CD1c-positive myeloid dendritic cell (primary cell): ENCODE data around the gene TLE3.
A peak's percentile ranks its signal among the peaks of the same experiment; 100 is the strongest.
"Not testable (repeated sequence)": the region's sequence is repeated elsewhere in the genome, so short reads cannot be mapped to it uniquely, and the experiment has no call there.

ENCODE experiments used
- DNase-seq: peaks from one replicate; pipeline ENCODE4 v3.0.0-alpha.2; 2016; ENCODE audit errors: extremely low spot score

Gene TLE3

GRCh38 chr15:70126362-70126761 is 28.6 kb upstream of the TLE3 start:
- DNase-seq: no peak

DNA sequence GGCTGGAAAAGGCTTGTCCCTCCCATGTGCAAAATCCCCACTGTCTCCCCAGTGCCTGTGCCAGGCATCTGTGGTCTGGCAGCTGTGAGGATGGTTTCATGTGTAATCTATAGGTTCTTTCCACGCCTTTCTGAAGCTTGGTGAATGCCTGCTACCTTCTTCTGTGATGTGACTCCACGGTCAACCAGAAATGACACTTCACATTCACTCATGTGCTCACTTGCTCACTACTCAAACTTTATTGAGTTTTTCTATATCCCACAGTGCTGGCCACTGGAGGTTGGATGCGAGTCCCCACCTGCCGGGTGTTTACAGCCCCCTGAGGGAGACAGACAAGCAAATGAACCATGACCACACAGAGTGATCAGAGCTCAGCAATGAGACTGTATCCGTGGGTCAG is 27.9 kb upstream of the TLE3 start:
- no peak for DNase-seq

GRCh38 chr15:70121624-70122302 is 24.0 kb upstream of the TLE3 start:
- DNase-seq: no peak

DNA sequence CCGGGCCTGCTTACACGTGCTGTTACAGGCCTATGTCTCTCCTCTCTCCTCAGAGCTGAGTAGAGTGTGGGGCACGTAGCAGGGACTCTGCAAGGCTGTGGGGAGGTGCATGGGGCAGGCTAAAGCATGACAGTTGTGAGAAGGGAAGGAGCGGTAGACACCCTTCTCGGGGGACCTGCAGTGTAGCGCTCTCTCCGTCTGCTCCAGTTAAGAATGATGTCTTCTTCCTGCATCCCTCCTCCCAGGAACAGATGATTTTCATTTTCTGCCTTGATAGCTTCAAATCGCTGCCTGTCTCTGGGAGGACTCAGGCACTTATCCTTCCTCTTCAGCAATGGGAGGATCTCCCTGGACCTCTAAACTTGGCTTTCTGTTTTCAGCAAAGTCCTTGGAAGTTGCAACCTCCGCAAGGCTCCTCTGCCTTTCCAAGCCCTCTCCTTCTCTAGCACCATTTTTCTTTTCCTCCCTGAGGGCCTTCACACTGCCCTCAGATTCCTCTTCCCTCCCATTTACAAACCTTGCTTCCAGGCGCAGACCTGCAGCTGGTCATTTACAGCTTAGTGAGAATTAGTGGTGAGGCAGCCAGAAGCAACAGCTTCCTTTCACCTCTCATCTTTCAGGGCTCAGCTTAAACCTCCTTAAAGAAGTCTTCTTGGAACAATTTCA is 23.4 kb upstream of the TLE3 start:
- no peak for DNase-seq

GRCh38 chr15:70119911-70120508 is 22.3 kb upstream of the TLE3 start:
- no peak for DNase-seq

DNA sequence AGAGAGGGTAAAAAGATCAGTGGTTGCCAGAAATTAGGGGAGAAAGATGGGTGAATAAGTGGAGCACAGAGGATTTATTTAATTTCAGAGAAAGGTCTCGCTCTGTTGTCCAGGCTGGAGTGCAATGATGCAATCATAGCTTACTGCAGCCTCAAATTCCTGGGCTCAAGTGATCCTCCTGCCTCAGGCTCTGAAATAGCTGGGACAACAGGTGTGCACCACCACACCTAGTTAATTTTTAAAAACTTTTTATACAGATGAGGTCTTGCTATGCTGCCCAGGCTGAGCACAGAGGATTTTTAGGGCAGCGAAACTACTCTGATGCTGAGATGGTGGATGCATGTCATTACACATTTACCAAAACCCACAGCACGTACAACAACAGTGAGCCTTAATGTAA is 20.9 kb upstream of the TLE3 start:
- no peak for DNase-seq

- no peak for DNase-seq
Observed at GRCh38 chr15:70116317-70116716, 18.6 kb upstream of the TLE3 start.

DNA sequence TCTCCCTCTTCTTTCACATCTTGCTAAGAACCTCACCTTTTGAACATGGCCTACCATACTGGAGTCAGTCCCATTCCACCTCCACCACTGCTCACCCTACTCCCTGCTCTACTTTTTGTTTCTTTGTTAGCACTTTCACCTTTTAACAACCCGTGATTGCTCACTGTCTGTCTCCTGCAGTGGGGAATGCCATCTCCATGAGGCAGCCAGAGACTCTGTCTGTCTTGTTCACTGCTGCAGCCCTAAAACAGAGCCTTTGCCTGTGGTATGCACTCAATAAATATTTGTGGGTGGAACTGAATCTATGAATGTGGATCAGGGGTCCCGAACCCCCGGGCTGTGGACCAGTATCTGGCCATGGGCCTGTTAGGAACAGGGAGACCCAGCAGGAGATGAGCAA is 16.5 kb upstream of the TLE3 start:
- DNase-seq: no peak

DNA sequence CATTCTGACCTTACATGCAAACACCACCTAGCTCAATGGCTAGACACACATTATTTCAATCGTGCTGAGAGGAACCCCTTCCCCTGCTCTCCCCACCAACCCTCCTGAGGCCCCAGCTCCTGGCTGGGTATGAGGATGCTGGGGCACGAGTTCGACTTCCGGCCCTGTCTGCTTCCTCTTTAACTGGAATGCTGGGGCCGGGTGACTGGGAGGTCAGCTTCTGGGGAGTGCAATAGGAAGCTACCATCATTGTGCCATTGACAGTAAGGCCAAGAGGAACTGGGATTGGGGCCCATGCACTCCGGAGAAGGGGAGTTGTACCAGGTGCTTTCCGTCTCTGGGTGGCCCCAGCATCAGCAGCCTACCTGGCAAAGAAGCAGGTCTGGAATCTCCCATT is 15.6 kb upstream of the TLE3 start:
- DNase-seq: peak; percentile 91

GRCh38 chr15:70112572-70113303 is 15.0 kb upstream of the TLE3 start:
- not testable (repeated sequence) for DNase-seq

GRCh38 chr15:70112074-70112395 is 14.3 kb upstream of the TLE3 start:
- DNase-seq: no peak

DNA sequence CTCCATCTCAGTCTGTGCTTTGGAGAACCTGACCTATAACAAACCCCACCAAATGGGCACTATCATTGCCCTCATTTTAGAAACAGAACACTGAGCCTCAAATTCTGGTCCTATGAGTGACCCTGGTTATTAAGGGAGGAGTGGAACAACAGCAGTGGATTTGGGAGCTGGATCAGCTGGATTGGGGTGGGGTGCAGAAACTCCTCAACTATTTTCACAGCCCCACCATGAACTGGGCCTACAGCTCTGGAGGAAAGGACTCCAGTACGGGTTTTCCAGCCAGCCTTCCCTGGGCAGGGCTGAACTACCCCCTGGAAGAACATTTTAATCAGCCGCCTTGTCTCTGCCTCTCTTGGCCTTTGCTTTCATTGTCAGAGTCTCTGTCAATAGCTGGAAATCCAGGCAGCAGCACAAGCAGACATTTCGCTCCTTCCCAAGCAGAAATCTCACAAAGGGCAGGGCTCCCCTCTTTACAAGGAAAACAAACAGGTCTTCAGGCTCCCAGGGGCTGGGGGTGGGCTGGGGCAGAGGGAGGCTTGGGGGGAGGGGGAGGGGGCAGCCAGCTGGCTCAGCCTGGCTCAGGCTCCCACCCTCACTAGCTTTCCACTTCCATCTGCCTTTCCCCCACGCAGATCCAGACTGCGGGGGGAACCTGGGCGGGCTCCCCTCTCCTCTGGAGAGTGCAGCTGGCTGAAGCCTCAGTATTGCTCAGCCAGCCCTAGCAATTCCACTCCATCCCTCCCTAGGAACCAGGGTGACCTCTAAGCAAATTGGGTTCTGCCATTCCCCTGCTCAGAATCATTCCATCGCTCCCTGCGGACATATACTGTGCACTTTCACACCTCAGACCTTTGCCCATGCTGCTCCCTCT is 13.7 kb upstream of the TLE3 start:
- DNase-seq: no peak

DNA sequence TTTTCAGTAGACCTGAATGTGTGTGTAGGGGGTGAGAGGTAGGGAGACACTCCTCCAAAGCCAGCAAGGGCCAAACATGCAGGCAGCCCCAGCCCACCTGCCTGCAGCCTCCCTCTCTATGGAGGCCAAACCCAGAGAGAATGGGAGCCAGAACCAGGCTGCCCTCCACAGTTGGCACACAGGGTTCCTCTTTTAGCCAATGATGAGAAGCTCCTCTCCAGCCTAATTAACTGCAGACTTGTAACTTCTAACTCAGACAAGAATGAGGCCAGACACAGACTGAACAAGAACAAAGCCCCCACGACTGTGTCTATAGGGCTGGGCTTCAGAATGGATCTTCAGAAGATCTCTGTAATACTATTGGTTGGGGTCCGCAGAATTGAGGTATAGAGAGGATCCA is 12.3 kb upstream of the TLE3 start:
- no peak for DNase-seq

DNA sequence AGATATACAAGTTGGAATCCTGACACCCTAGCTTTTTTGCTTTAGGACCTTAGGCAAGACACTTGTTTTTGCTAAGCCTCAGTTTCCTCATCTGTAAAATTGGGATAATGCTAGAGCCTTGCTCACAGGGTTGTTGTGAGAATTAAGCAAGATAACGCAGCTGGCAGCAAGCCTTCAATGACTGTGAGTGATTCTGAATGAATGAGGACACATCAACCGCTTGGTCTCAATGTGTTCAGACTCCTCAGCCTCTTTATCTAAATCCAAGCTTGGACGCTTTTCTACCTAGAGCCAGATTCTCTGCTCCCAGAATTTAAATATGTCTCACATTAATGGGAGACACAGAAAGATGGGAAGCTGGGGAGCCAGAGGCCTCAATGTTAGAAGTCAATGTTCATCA is 11.8 kb upstream of the TLE3 start:
- DNase-seq: no peak

GRCh38 chr15:70103880-70104626 is 6.3 kb upstream of the TLE3 start:
- peak; percentile 38 for DNase-seq

DNA sequence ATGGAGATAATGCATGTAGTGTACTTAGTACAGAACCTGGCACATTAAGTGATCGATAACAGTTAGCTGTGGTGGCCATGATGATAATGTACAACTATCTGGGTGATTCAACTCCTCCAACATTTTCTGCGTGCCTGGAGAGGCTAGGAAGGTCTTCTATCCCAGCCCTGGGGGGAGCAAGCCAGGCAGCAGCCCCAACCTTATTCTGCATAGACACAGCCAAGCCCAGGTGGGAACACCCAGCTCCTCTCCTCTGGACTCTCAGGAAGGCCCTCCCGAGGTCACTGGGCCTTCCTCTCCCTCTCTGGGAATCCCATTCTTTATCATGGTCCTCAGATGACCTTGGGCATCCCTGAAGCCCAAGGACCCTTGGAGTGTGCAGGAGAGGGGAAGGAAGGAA is 5.1 kb upstream of the TLE3 start:
- no peak for DNase-seq

- DNase-seq: peak; percentile 75
Observed at GRCh38 chr15:70101459-70102113, 3.9 kb upstream of the TLE3 start.

GRCh38 chr15:70100474-70101341 is 3.0 kb upstream of the TLE3 start:
- peak; percentile 72 for DNase-seq

GRCh38 chr15:70099967-70100473 is 2.3 kb upstream of the TLE3 start:
- peak; percentile 44 for DNase-seq
